Measurements from ENCODE around the gene CFAP210.

The CFAP210 gene, protein sequence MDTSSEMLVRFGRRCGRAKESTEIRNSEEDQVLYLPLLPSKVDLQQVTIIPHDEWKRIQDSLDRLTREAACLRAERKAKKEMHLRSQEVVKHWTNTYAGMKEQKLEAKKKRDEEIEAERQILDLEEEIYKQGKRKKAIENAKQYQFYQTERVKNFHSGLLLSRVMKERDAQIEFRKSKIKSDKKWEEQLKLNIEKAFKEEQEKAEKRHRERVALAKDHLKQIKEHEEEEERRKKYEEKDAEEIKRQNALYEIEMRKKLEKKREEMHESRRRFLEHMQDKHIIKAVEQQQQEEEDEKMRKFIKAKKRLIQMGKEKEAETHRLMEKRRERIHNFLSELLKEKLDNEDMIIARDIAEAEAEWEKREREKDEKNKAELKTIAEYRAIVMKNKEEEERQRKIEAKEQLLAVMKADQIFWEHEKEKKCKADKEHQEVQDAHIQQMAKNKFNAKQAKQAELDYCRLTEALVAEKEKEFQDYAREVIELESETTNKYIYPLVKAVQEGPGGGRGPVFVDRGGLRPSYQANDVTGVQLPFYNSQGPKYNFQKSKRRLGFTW

DNA sequence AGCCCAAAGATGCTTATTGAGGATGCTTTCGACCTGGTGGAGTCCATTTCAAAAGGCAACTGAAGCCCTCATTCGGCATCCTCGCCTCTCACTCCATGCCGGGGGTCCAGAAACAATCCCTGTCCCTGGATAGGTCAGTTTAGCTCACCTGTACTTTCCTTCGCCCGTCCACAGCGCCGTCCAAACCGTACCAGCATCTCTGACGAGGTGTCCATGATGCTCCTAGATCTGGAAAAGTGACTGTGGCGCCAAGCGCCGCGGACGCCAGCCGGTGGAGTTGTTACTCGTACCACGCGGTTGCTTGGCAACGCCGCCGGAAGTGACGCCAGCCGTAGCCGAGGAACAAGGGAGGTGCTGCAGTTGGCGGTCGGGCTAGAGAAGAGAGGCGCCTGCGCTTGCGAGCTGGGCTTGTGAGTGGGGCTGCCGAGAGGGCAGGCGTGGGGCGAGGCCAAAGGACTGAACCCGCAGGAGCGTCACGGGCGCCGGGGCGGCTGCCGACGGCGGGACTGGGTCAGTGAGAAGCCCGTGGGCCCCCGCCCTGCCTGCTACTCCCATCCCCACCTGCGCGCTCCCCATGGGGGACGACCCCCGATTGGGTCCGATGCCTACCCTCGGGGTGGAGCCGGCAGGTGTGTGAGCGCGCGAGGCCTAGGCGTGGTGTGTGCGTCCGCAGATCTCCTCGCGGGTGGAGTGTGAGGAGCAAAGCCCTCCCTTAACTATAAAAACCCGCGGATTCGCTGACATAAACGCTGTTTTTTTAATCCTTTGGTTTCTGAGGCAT is at the start of gene CFAP210, which contains the start of gene PHOSPHO2:
Gene CFAP210 (minus strand): TSS at position 293 of the 781 bp plus-strand sequence. CDS start 78 bp downstream, at position 215.
Gene PHOSPHO2 (plus strand): TSS at position 357 of the 781 bp plus-strand sequence. CDS start 6,503 bp downstream, outside the sequence.
- H3K27me3 ChIP-seq = no peaks in the 10 kb centered on the region
- H3K9me3 ChIP-seq = 0 out of 2 replicates have a peak, but pooled peaks cover 13% of the 10 kb centered on the region
- no peaks in the 10 kb centered on the region for H4K20me1 ChIP-seq

DNA sequence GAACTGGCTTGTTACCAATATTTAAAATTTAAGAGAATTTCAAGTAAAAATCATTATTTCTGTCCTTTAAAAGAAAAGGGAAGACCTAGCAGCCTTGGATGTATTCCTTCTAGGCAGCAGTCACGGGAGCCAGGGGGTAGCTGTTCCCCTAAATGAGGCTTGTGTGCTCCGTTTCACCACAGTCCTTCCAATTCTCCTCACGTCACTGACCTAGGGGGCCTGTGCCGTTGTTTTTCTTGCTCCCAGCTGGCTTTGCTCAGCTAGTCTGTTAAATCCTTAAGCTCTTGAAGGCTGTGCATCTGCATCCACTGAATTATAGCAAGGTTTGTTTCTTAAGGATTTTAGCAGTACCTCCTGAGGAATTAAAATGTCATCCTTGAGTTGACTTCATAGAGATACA is 49.3 kb upstream of the CFAP210 start:
- Histone ChIP-seq H3K9ac (no peak overlapping the region), H3K27me3 (no peaks in the 10 kb centered on the region), H3K9me3 (no peaks in the 10 kb centered on the region), H4K20me1 (0 out of 2 replicates have a peak, but pooled peaks cover 13% of the 10 kb centered on the region), H3K4me3 (no peak overlapping the region), H3K4me1 (no peaks in the 10 kb centered on the region), H3K27ac (no peak overlapping the region), H3K4me2 (no peak overlapping the region), H3K36me3 (peaks cover 77% of the 10 kb centered on the region)
- no peak for TF ChIP-seq Cebpa-rat (IDR thresholded peaks at IDR 0.05)

More for the DNA sequence above, at the start of gene CFAP210, which contains the start of gene PHOSPHO2:
- Histone ChIP-seq H3K4me1 (peaks cover 18% of the 10 kb centered on the region), H3K4me2 (peak within 1 kb of the TSS; percentile 86), H3K36me3 (peaks cover 6% of the 10 kb centered on the region), H3K4me3 (peak within 1 kb of the TSS; percentile 79), H3K9ac (peak within 1 kb of the TSS; percentile 83), H3K27ac (peak within 1 kb of the TSS; percentile 64)
- no peak for TF ChIP-seq Cebpa-rat (IDR thresholded peaks at IDR 0.05)

DNA sequence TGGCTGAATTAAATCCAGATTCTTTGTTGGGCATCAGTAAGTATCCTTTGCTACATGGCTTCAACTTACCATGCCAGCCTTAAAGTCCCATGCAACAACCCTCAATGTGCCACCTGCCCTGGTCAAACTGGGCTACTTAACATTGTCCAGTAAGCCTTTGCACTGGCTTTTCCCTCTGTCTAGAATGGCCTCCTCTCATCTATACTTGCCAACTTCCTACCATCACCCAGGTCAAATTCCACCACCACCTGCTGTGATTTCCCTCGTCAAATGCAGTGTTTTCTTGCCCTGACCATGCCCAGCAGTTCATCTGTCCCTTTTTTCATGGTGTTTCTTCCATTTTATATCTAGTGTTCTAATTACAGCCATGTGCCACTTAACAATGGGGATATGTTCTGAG is 45.1 kb upstream of the CFAP210 start:
- Histone ChIP-seq H3K27me3 (no peaks in the 10 kb centered on the region), H3K9me3 (no peaks in the 10 kb centered on the region), H3K36me3 (peaks cover 43% of the 10 kb centered on the region), H3K4me1 (peaks cover 41% of the 10 kb centered on the region), H3K27ac (no peak overlapping the region), H3K4me3 (no peak overlapping the region), H4K20me1 (peaks cover 37% of the 10 kb centered on the region), H3K4me2 (no peak overlapping the region), H3K9ac (no peak overlapping the region)
- TF ChIP-seq Cebpa-rat (IDR thresholded peaks at IDR 0.05) = no peak

GRCh38 chr2:169738566-169739229 is 44.5 kb upstream of the CFAP210 start:
- Histone ChIP-seq H3K4me1 (peaks cover 41% of the 10 kb centered on the region), H3K4me2 (no peak overlapping the region), H3K36me3 (peaks cover 36% of the 10 kb centered on the region), H4K20me1 (peaks cover 36% of the 10 kb centered on the region), H3K4me3 (no peak overlapping the region), H3K27me3 (no peaks in the 10 kb centered on the region), H3K9ac (no peak overlapping the region), H3K27ac (no peak overlapping the region), H3K9me3 (no peaks in the 10 kb centered on the region)
- no peak for TF ChIP-seq Cebpa-rat (IDR thresholded peaks at IDR 0.05)

- Histone ChIP-seq H3K4me1 (peaks cover 55% of the 10 kb centered on the region), H3K4me2 (peak overlapping the region; percentile 95), H3K27me3 (no peaks in the 10 kb centered on the region), H3K36me3 (peaks cover 20% of the 10 kb centered on the region), H3K27ac (no peak overlapping the region), H4K20me1 (peaks cover 32% of the 10 kb centered on the region), H3K4me3 (no peak overlapping the region), H3K9me3 (no peaks in the 10 kb centered on the region), H3K9ac (0 out of 2 replicates have a peak overlapping the region, but pooled peaks have one; percentile 46)
- TF ChIP-seq Cebpa-rat (IDR thresholded peaks at IDR 0.05) = no peak
Observed at GRCh38 chr2:169736902-169737301, 42.7 kb upstream of the CFAP210 start.

DNA sequence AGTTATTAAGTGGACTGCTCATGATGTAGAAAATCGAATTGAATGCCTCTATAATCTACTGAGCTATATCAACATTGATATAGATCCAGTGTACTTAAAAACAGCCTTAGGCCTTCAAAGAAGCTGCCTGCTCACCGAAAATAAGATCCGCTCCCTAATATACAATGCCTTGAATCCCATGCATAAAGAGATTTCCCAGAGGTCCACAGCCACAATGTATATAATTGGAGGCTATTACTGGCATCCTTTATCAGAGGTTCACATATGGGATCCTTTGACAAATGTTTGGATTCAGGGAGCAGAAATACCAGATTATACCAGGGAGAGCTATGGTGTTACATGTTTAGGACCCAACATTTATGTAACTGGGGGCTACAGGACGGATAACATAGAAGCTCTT is 41.4 kb upstream of the CFAP210 start:
- H4K20me1 ChIP-seq = peaks cover 32% of the 10 kb centered on the region
- no peak overlapping the region; the same call in 1 of the 2 replicates for H3K9ac ChIP-seq
- no peak overlapping the region; the same call in 1 of the 2 replicates for H3K4me3 ChIP-seq
- peaks cover 55% of the 10 kb centered on the region for H3K4me1 ChIP-seq
- H3K9me3 ChIP-seq = no peaks in the 10 kb centered on the region
- H3K4me2 ChIP-seq = peak overlapping the region; percentile 95
- H3K36me3 ChIP-seq = peaks cover 9% of the 10 kb centered on the region
- no peak overlapping the region for H3K27ac ChIP-seq
- TF ChIP-seq Cebpa-rat (IDR thresholded peaks at IDR 0.05) = no peak
- H3K27me3 ChIP-seq = no peaks in the 10 kb centered on the region

- TF ChIP-seq Cebpa-rat (IDR thresholded peaks at IDR 0.05) = no peak
- Histone ChIP-seq H3K4me1 (peaks cover 55% of the 10 kb centered on the region), H3K27ac (peak overlapping the region; percentile 96), H3K4me3 (peak overlapping the region; percentile 97), H3K27me3 (no peaks in the 10 kb centered on the region), H4K20me1 (peaks cover 27% of the 10 kb centered on the region), H3K9me3 (no peaks in the 10 kb centered on the region), H3K36me3 (no peaks in the 10 kb centered on the region; the same call in 1 of the 2 replicates), H3K9ac (peak overlapping the region; percentile 94), H3K4me2 (peak overlapping the region; percentile 95)
Observed at GRCh38 chr2:169734169-169734847, 40.1 kb upstream of the CFAP210 start.

- peaks cover 24% of the 10 kb centered on the region for H4K20me1 ChIP-seq
- H3K9me3 ChIP-seq = no peaks in the 10 kb centered on the region
- peaks cover 47% of the 10 kb centered on the region for H3K4me1 ChIP-seq
- no peaks in the 10 kb centered on the region; the same call in 1 of the 2 replicates for H3K36me3 ChIP-seq
- H3K9ac ChIP-seq = peak overlapping the region; percentile 94; the same call in 1 of the 2 replicates
- no peaks in the 10 kb centered on the region for H3K27me3 ChIP-seq
- no peak for TF ChIP-seq Cebpa-rat (IDR thresholded peaks at IDR 0.05)
- H3K27ac ChIP-seq = peak overlapping the region; percentile 96
- peak overlapping the region; percentile 95 for H3K4me2 ChIP-seq
- H3K4me3 ChIP-seq = peak overlapping the region; percentile 97
Observed at GRCh38 chr2:169732583-169733358, 38.6 kb upstream of the CFAP210 start.

All from BLaER1 (cell line).